M059J (cell line): Measurements from ENCODE around the gene ERVK3-1. TPM values are rescaled to one million over a fixed set of nuclear protein-coding genes. Genes with fewer than 3 reads are reported as not detected.
"Not testable (repeated sequence)": the region's sequence is repeated elsewhere in the genome, so short reads cannot be mapped to it uniquely, and the experiment has no call there.

Experiments used
- DNase-seq: peaks from one replicate; pipeline ENCODE4 v3.0.0-alpha.2; 2012; ENCODE audit warnings: low read depth
- total RNA-seq: library from RNA; depleted of rRNA; stranded (reverse); fragments of >200 nt; shearing (Covaris generic); gene quantifications from 2 replicates; pipeline ENCODE4 v1.2.3, GENCODE V29; 2014

The ERVK3-1 gene
- total RNA-seq, 1 experiment from 2014 or later = 90.1 TPM

GRCh38 chr19:58346961-58347929 lies 42.1 kb downstream of the ERVK3-1 start:
- peak; percentile 71 for DNase-seq

GRCh38 chr19:58348080-58348479 lies 42.9 kb downstream of the ERVK3-1 start:
- not testable (repeated sequence) for DNase-seq

GRCh38 chr19:58349590-58349989 lies 44.4 kb downstream of the ERVK3-1 start:
- no peak for DNase-seq

GRCh38 chr19:58350001-58350861 lies 45.1 kb downstream of the ERVK3-1 start:
- DNase-seq = no peak

- DNase-seq = no peak
These were observed 45.8 kb downstream of the ERVK3-1 start for GRCh38 chr19:58350871-58351557.

- DNase-seq = no peak
These were observed 46.3 kb downstream of the ERVK3-1 start for GRCh38 chr19:58351558-58351878.

GRCh38 chr19:58351990-58352755 lies 47.0 kb downstream of the ERVK3-1 start:
- no peak for DNase-seq

- no peak for DNase-seq
These were observed 47.8 kb downstream of the ERVK3-1 start, which contains the start of gene A1BG for GRCh38 chr19:58352760-58353671. Gene A1BG (minus strand): TSS chr19:58353492. CDS start chr19:58353437, 55 bp downstream.

- DNase-seq = no peak
These were observed 48.7 kb downstream of the ERVK3-1 start for GRCh38 chr19:58353717-58354477.

GRCh38 chr19:58354478-58355030 lies 49.4 kb downstream of the ERVK3-1 start:
- no peak for DNase-seq

- DNase-seq = no peak
These were observed 50.1 kb downstream of the ERVK3-1 start for GRCh38 chr19:58355215-58355796.

- DNase-seq = no peak
These were observed 51.0 kb downstream of the ERVK3-1 start for GRCh38 chr19:58355908-58356765.

GRCh38 chr19:58356766-58357480 lies 51.7 kb downstream of the ERVK3-1 start:
- DNase-seq = no peak

GRCh38 chr19:58357481-58358145 lies 52.4 kb downstream of the ERVK3-1 start:
- no peak for DNase-seq

- DNase-seq = peak; percentile 52
These were observed 56.7 kb downstream of the ERVK3-1 start for GRCh38 chr19:58361900-58362271.

- DNase-seq = peak; percentile 95
These were observed 57.3 kb downstream of the ERVK3-1 start, which contains the start of gene ZNF497 for GRCh38 chr19:58362272-58362994. Gene ZNF497 (minus strand): TSS chr19:58362751. CDS start chr19:58357635, 5,116 bp downstream.
